T-cell (primary cell): ENCODE results near the gene OAT. TPM values are rescaled to one million over a fixed set of nuclear protein-coding genes. Genes with fewer than 3 reads are reported as not detected.
A peak's percentile ranks its signal among the peaks of the same experiment; 100 is the strongest.

Experiments
- ATAC-seq, 4 experiments: fragments of 200-7000 bp in 3 of 4; fragments of 150-1000 bp in 1 of 4; cut with Tn5 transposase; replicated peaks in 1 of 4; 1 replicate in 3 of 4; 2 replicates in 1 of 4; pipeline ENCODE4 v1.10.0; 2021; ENCODE audit warnings: moderate library complexity in 3 of 4, mild to moderate bottlenecking in 2 of 4, moderate number of reproducible peaks in 1 of 4
- CTCF ChIA-PET, 2 donors: fragments of 300-600 bp; sonication (Branson Sonifier 250); formaldehyde crosslinking; loops; one replicate each; lab custom pipeline; 2022; ENCODE audit warnings: antibody characterized with exemption in 2 of 2; lab: Charles Lee
- POLR2A ChIA-PET, 2 donors: fragments of 300-600 bp; sonication (Branson Sonifier 250); formaldehyde crosslinking; loops; one replicate each; lab custom pipeline; 2022; ENCODE audit warnings: antibody characterized with exemption in 2 of 2; lab: Charles Lee
- DNase-seq, 35 experiments: peaks; one replicate each; pipeline versions ENCODE4 v3.0.0 to v3.0.0-alpha.2; 2013 to 2023
- H3K27ac ChIP-seq: one replicate; pipeline ENCODE4 v1.5.1; 2013; ENCODE audit warnings: low read length
- H3K27me3 ChIP-seq, 2 experiments: replicated peaks in 1 of 2; 1 replicate in 1 of 2; 2 replicates in 1 of 2; pipeline versions ENCODE4 v1.6.1 to v1.7.0; 2013; ENCODE audit warnings: low read length in 1 of 2, mixed read lengths in 1 of 2; ENCODE audit not compliant: control insufficient read depth in 2 of 2, insufficient read depth in 2 of 2; ENCODE audit errors: extremely low read depth in 1 of 2
- H3K36me3 ChIP-seq, 2 donors: 1 replicate in 1 of 2; 2 replicates in 1 of 2; pipeline versions ENCODE4 v1.6.1 to v1.7.0; 2013; ENCODE audit warnings: low read length in 1 of 2; ENCODE audit not compliant: control insufficient read depth in 2 of 2, insufficient read depth in 1 of 2; ENCODE audit errors: extremely low read depth in 1 of 2
- H3K4me1 ChIP-seq, 2 experiments: 1 replicate in 1 of 2; 2 replicates in 1 of 2; pipeline versions ENCODE4 v1.6.1 to v1.7.0; 2013; ENCODE audit warnings: low read length in 2 of 2, mixed read lengths in 1 of 2; ENCODE audit not compliant: insufficient read depth in 2 of 2, control insufficient read depth in 1 of 2; ENCODE audit errors: extremely low read depth in 1 of 2
- H3K4me3 ChIP-seq, 2 donors: 1 replicate in 1 of 2; 2 replicates in 1 of 2; pipeline versions ENCODE4 v1.5.1 to v1.7.0; 2013; ENCODE audit warnings: mild to moderate bottlenecking in 2 of 2, low read length in 1 of 2, moderate library complexity in 1 of 2; ENCODE audit not compliant: control insufficient read depth in 1 of 2; ENCODE audit errors: extremely low read depth in 1 of 2
- H3K9me3 ChIP-seq: 2 replicates; pipeline ENCODE4 v1.7.0; 2013
- H3K27ac Mint-ChIP-seq, 2 donors: one replicate each; pipeline ENCODE4 v1.8.0; 2020 to 2021; ENCODE audit warnings: mild to moderate bottlenecking in 2 of 2, mixed read lengths in 2 of 2
- H3K27me3 Mint-ChIP-seq, 2 donors: one replicate each; pipeline ENCODE4 v1.8.0; 2021 to 2022; ENCODE audit warnings: mixed read lengths in 2 of 2
- H3K36me3 Mint-ChIP-seq: one replicate; pipeline ENCODE4 v1.8.0; 2021; ENCODE audit warnings: mixed read lengths
- H3K4me1 Mint-ChIP-seq, 3 donors: one replicate each; pipeline ENCODE4 v1.8.0; 2020 to 2022; ENCODE audit warnings: mixed read lengths in 3 of 3, mild to moderate bottlenecking in 1 of 3
- H3K4me3 Mint-ChIP-seq, 3 donors: one replicate each; pipeline ENCODE4 v1.8.0; 2020 to 2022; ENCODE audit warnings: mild to moderate bottlenecking in 3 of 3, mixed read lengths in 3 of 3, moderate library complexity in 3 of 3
- H3K9me3 Mint-ChIP-seq, 3 donors: one replicate each; pipeline ENCODE4 v1.8.0; 2020 to 2022; ENCODE audit warnings: mixed read lengths in 3 of 3
- WGBS: methylation state at CpG from one replicate; pipeline ENCODE4 v1.1.5; 2013; ENCODE audit warnings: missing lambda C conversion rate; ENCODE audit not compliant: insufficient coverage; 5-methylcytosine and 5-hydroxymethylcytosine counted together
- total RNA-seq, 35 experiments: library from RNA in 6 of 35; stranded (reverse) in 6 of 35; fragments of 120-200 nt in 1 of 35; gene quantifications; one replicate each; pipeline versions ENCODE4 v1.2.1 to v1.2.4 and lab custom pipeline; 2013 to 2026

The OAT gene
- total RNA-seq, 5 donors from 2014 or later (not counting 1 experiment from before 2014, with no cell fraction given), result 23.2 to 42.5 (median 38.1) TPM

DNA sequence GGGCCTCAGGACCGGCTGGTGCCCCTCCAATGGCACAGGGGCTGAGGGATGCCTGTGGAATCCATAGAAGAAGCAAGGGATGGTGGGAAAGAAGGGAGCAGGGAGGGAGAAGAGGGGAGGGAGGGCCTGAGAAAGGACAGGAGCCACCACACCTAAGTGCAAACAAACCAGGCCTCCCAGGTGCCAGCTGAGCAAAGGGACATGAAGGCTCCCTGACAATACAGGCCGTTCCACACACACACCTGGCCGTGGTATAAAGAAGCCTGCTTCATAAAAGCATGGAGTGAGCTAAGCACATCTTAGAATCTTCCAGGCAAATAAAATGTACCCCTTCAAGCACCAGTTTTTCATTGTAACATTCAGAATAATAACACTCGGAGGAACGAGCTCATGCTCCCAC lies 54.0 kb downstream of the OAT start:
- CTCF ChIA-PET, result no interaction called here
- 58% methylated on average over 5 of the region's 5 CpGs for WGBS
- peaks cover 0 to 11% of the 10 kb centered on the region in 2 donors for H3K27me3 Mint-ChIP-seq

DNA sequence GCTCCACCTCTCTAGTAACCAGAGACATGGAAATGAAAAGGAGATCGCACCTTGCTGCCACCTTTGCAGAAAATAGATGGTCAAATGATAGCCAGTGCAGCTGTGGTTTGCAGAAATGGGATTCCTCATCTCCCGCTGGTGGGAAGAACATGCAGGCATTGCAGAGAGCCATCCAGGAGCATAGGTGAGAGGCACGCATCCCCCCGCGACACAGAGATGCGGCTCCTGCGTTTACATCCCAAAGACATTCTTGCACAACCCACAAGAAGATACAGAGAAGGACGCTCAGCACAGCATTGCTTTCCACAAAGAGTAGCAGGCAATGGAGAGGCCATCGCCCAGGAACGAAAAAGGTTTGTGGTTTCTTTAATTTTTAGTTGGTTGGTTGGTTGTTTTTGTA lies 56.2 kb downstream of the OAT start:
- Histone ChIP-seq H3K4me1 (no peaks in the 10 kb centered on the region), H3K27ac (no peak overlapping the region), H3K9me3 (peaks cover 2% of the 10 kb centered on the region), H3K27me3 (peaks cover 0 to 11% of the 10 kb centered on the region in 2 experiments), H3K4me3 (no peak overlapping the region), H3K36me3 (no peaks in the 10 kb centered on the region)
- Mint-ChIP-seq H3K4me1 (no peaks in the 10 kb centered on the region), H3K36me3 (no peaks in the 10 kb centered on the region), H3K27me3 (peaks cover 0 to 9% of the 10 kb centered on the region in 2 donors), H3K4me3 (no peak overlapping the region), H3K9me3 (peaks cover 5 to 18% (median 15%) of the 10 kb centered on the region in 3 donors), H3K27ac (no peak overlapping the region)
- WGBS, result 72% methylated on average over 2 of the region's 10 CpGs
- POLR2A ChIA-PET, result no interaction called here
- no peak for ATAC-seq
- DNase-seq, result no peak
- CTCF ChIA-PET, result no interaction called here

More for the DNA sequence above, 54.0 kb downstream of the OAT start:
- DNase-seq (no peak), ATAC-seq (no peak)
- H3K9me3 Mint-ChIP-seq, result peaks cover 3 to 6% (median 4%) of the 10 kb centered on the region in 3 donors
- Histone ChIP-seq H3K36me3 (no peaks in the 10 kb centered on the region), H3K4me1 (no peaks in the 10 kb centered on the region), H3K4me3 (no peak overlapping the region), H3K9me3 (no peaks in the 10 kb centered on the region), H3K27me3 (peaks cover 0 to 23% of the 10 kb centered on the region in 2 experiments), H3K27ac (no peak overlapping the region)
- POLR2A ChIA-PET, result no interaction called here
- H3K36me3 Mint-ChIP-seq, result no peaks in the 10 kb centered on the region
- H3K4me3 Mint-ChIP-seq, result no peak overlapping the region
- no peaks in the 10 kb centered on the region for H3K4me1 Mint-ChIP-seq
- no peak overlapping the region for H3K27ac Mint-ChIP-seq

DNA sequence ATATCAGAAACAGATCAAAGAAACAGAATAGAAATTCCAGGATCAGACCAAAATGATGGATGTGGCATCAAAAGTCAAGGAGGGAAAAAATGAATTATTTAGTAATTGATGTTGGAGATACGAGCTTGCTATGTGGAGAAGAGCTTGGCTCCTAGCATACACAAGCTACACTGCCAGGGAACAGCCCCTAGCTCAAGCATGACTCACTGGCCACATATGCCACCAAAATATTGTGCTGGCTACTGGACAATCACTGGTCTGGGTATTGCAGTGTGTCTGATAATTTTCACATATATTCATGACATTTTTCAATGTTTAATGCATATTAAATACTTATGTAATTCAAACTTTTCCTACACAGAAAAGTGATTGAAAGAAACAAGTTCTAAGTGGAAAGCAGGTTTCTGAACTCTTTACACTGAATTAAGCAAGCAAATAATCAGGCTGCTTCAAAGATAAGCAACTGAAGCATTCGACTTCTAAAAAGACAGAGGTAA lies 59.3 kb downstream of the OAT start:
- H3K4me1 ChIP-seq, result peaks cover 0 to 7% of the 10 kb centered on the region in 2 experiments
- Mint-ChIP-seq H3K36me3 (no peaks in the 10 kb centered on the region), H3K4me3 (no peak overlapping the region), H3K9me3 (peaks cover 5 to 18% (median 15%) of the 10 kb centered on the region in 3 donors), H3K4me1 (peaks cover 6 to 10% (median 8%) of the 10 kb centered on the region in 3 donors), H3K27me3 (peaks cover 0 to 1% of the 10 kb centered on the region in 2 donors), H3K27ac (no peak overlapping the region)
- peaks cover 0 to 10% of the 10 kb centered on the region in 2 experiments for H3K27me3 ChIP-seq
- ChIA-PET CTCF (no interaction called here), POLR2A (interaction anchor here in 1 of 2 donors (0.6 kb wide), 1 partner anchor 113 kb away, joined by 6 read pairs; no protein-coding TSS in a partner anchor)
- H3K4me3 ChIP-seq, result no peak overlapping the region
- H3K36me3 ChIP-seq, result no peaks in the 10 kb centered on the region
- H3K9me3 ChIP-seq, result peaks cover 2% of the 10 kb centered on the region
- no CpG with 5 or more reads among the region's 2 CpGs for WGBS
- DNase-seq (no peak), ATAC-seq (no peak)
- no peak overlapping the region for H3K27ac ChIP-seq

DNA sequence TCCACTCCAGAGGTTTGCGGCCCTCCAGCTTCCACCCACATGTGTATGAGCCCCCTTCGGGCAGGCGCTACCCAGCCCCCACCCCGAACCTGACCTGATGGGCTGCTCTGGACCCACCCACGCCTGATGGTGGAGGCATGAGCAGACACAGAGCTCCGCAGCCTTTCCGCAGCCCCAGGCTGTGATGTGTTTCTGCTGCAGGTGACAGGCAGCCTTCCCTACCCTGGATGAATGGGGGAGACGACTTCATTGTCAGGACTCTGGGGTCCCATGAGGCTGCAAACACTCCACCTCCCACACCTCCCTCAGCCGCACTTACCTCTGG lies 61.2 kb downstream of the OAT start:
- H3K4me3 Mint-ChIP-seq, result no peak overlapping the region
- POLR2A ChIA-PET, result interaction anchor here in 1 of 2 donors (0.6 kb wide), 1 partner anchor 386 kb away, joined by 3 read pairs; no protein-coding TSS in a partner anchor
- DNase-seq (no peak), ATAC-seq (no peak)
- WGBS, result 93% methylated on average over 3 of the region's 9 CpGs
- H3K27me3 Mint-ChIP-seq, result peaks cover 0 to 4% of the 10 kb centered on the region in 2 donors
- H3K36me3 Mint-ChIP-seq, result no peaks in the 10 kb centered on the region
- peaks cover 0 to 11% of the 10 kb centered on the region in 2 experiments for H3K27me3 ChIP-seq
- H3K27ac ChIP-seq, result no peak overlapping the region
- H3K9me3 Mint-ChIP-seq, result peaks cover 5 to 18% (median 15%) of the 10 kb centered on the region in 3 donors
- CTCF ChIA-PET, result no interaction called here
- no peak overlapping the region for H3K27ac Mint-ChIP-seq
- H3K4me3 ChIP-seq, result no peak overlapping the region
- peaks cover 2% of the 10 kb centered on the region for H3K9me3 ChIP-seq
- no peaks in the 10 kb centered on the region for H3K36me3 ChIP-seq
- peaks cover 9 to 15% (median 11%) of the 10 kb centered on the region in 3 donors for H3K4me1 Mint-ChIP-seq
- peaks cover 0 to 9% of the 10 kb centered on the region in 2 experiments for H3K4me1 ChIP-seq

DNA sequence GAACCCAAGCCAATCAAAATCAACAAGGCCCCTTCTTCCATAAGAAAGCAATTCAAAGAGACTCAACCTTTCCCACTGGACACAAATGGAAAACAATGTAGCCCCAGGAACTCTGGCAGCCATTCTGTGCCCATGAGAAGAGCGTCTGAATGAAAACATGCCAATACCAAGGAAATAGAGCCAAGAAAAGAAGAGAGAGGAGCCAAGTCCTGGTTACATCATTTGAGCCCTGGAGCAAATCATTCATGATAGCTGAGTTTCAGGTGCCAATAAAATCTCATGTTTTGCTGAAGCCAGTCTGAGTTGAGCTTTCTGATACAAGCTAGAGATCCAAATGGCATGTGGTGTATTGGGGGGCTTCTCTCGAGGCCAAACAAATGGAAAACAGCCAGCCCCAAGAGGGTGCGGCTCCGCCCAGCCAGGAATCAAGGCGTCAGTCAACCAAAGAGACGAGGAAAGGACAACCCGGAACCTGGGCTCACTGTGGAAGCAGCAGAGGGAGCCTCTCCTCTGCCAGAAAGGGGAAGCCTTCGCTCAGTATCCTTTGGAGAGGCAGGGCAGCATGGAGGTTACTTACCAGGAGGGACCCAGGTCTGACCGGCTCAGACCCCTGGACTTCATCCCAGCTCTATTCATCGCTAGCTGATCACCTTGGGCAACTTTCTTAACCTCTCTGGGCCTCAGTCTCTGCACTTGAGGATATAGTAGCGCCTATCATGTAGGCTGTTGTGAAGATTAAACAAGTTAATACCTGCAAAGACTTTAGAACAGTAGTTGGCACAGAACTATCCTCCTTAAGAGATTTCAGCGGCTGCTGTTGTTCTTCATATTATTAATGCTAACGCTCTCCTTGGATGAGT lies 61.8 kb downstream of the OAT start:
- peak overlapping the region in 1 of 3 donors; percentile 7 for H3K4me3 Mint-ChIP-seq
- no peak overlapping the region for H3K4me3 ChIP-seq
- H3K9me3 ChIP-seq, result peaks cover 2% of the 10 kb centered on the region
- ChIA-PET CTCF (no interaction called here), POLR2A (interaction anchor here in 1 of 2 donors (0.6 kb wide), 1 partner anchor 385 kb away, joined by 3 read pairs; no protein-coding TSS in a partner anchor)
- DNase-seq, result no peak
- ATAC-seq, result no peak
- peaks cover 0 to 11% of the 10 kb centered on the region in 2 experiments for H3K27me3 ChIP-seq
- no peak overlapping the region for H3K27ac ChIP-seq
- peaks cover 9 to 15% (median 11%) of the 10 kb centered on the region in 3 donors for H3K4me1 Mint-ChIP-seq
- no peaks in the 10 kb centered on the region for H3K36me3 Mint-ChIP-seq
- peaks cover 5 to 18% (median 15%) of the 10 kb centered on the region in 3 donors for H3K9me3 Mint-ChIP-seq
- H3K36me3 ChIP-seq, result no peaks in the 10 kb centered on the region
- 85% methylated on average over 11 of the region's 13 CpGs for WGBS
- H3K4me1 ChIP-seq, result peaks cover 0 to 9% of the 10 kb centered on the region in 2 experiments
- peaks cover 0 to 4% of the 10 kb centered on the region in 2 donors for H3K27me3 Mint-ChIP-seq
- H3K27ac Mint-ChIP-seq, result no peak overlapping the region
